ENCODE measurements around the gene CNNM3.
"Not testable (repeated sequence)": the region's sequence is repeated elsewhere in the genome, so short reads cannot be mapped to it uniquely, and the experiment has no call there.

CNNM3 gene

GRCh38 chr2:96816127-96816835, at the start of gene CNNM3:
Gene CNNM3 (plus strand): TSS chr2:96816268. CDS start chr2:96816278, 10 bp downstream.
- DNase-seq = peak; percentile 94 to 95

GRCh38 chr2:96767135-96767871, 48.8 kb upstream of the CNNM3 start:
- DNase-seq = no peak

GRCh38 chr2:96768083-96768561, 47.9 kb upstream of the CNNM3 start:
- DNase-seq = no peak

GRCh38 chr2:96769814-96770213, 46.3 kb upstream of the CNNM3 start:
- DNase-seq = no peak

GRCh38 chr2:96770442-96771202, 45.4 kb upstream of the CNNM3 start:
- no peak for DNase-seq

GRCh38 chr2:96771796-96772618, 44.1 kb upstream of the CNNM3 start:
- no peak for DNase-seq

GRCh38 chr2:96772903-96773671, 43.0 kb upstream of the CNNM3 start:
- no peak for DNase-seq

- peak; percentile 48 to 70 for DNase-seq
Observed at GRCh38 chr2:96773922-96774321, 42.1 kb upstream of the CNNM3 start.

GRCh38 chr2:96775160-96775559, 40.9 kb upstream of the CNNM3 start:
- DNase-seq = no peak

GRCh38 chr2:96783388-96783787, 32.7 kb upstream of the CNNM3 start:
- no peak for DNase-seq

GRCh38 chr2:96787411-96787810, 28.7 kb upstream of the CNNM3 start:
- DNase-seq = no peak

GRCh38 chr2:96788442-96789244, 27.4 kb upstream of the CNNM3 start:
- DNase-seq = no peak

GRCh38 chr2:96789245-96789617, 26.8 kb upstream of the CNNM3 start:
- DNase-seq = no peak

GRCh38 chr2:96792772-96793749, 23.0 kb upstream of the CNNM3 start:
- no peak for DNase-seq

GRCh38 chr2:96795076-96795475, 21.0 kb upstream of the CNNM3 start:
- DNase-seq = no peak

GRCh38 chr2:96796497-96796896, 19.6 kb upstream of the CNNM3 start:
- DNase-seq = not testable (repeated sequence)

GRCh38 chr2:96797066-96797625, 18.9 kb upstream of the CNNM3 start:
- no peak for DNase-seq

- no peak for DNase-seq
Observed at GRCh38 chr2:96798733-96799622, 17.1 kb upstream of the CNNM3 start.

All from CD4-positive, alpha-beta T cell treated with Interleukin-4 for 1 hour (primary cell).